GM18499 (cell line): ENCODE results near the gene COMTD1.

Source experiments
- ATAC-seq: cut with Tn5 transposase; IDR thresholded peaks from one replicate; pipeline ENCODE4 v1.9.1; 2021; ENCODE audit warnings: moderate number of reproducible peaks; ENCODE audit not compliant: insufficient read depth, unreplicated experiment

The COMTD1 gene

DNA sequence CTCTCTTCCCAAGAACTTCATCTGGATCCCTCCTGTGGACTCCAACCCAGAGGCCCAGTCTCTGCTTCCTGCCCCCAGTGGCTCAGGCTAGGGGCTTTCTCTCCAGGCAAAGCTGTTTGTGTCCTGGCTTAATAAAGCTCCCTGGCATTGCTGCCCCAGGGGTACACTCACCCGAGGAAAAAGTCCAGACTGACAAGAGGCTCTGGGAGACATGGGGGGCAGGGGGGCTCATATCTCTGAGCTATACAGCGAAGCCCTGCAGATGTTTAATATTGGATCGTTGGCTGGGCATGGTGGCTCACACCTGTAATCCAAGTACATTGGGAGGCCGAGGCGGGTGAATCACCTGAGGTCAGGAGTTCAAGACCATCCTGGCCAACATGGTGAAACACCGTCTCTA is 10.7 kb upstream of the COMTD1 start:
- ATAC-seq, result no peak

DNA sequence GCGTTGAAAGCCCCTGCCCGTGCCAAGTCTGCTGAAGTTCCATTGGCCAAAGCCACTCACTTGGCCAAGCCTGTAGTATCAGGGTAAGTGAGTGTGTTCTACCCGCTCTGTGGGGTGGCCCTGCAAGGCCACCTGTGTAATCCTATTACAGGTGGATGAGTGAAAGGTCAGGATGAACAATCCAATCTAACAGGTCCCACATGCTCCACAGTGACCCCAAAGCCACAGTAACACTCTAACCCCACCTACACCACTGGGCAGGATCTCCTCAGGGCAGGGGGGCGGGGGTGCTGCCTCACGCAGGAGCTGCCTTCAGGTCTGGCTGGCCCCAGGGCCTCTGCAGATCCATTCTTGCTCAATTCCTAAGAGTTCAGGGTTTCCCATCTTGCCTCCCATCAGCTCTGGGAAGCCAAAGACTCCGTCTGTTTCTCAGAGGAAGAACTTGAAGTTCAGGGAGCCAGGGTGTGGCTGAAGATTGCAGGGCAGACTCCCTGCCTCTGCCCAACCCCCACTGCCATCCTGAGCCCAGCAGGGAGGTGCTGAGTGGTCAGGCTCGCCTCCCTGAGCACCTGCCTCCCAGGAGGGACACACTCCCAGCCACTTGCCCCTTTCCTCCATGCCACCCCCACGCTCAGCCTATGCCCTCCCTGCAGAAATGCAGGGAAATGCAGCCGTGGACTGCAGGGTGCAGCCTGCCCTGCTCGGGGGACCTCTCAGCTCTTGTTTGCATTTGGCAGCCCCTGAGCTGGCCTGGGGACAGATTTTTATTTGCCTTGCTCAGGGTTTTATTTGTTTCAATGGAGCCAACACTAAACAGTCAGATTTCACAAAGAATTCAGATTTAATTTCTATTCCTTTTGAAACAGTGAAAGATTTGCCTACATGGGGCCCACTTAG is 9.8 kb upstream of the COMTD1 start:
- no peak for ATAC-seq

DNA sequence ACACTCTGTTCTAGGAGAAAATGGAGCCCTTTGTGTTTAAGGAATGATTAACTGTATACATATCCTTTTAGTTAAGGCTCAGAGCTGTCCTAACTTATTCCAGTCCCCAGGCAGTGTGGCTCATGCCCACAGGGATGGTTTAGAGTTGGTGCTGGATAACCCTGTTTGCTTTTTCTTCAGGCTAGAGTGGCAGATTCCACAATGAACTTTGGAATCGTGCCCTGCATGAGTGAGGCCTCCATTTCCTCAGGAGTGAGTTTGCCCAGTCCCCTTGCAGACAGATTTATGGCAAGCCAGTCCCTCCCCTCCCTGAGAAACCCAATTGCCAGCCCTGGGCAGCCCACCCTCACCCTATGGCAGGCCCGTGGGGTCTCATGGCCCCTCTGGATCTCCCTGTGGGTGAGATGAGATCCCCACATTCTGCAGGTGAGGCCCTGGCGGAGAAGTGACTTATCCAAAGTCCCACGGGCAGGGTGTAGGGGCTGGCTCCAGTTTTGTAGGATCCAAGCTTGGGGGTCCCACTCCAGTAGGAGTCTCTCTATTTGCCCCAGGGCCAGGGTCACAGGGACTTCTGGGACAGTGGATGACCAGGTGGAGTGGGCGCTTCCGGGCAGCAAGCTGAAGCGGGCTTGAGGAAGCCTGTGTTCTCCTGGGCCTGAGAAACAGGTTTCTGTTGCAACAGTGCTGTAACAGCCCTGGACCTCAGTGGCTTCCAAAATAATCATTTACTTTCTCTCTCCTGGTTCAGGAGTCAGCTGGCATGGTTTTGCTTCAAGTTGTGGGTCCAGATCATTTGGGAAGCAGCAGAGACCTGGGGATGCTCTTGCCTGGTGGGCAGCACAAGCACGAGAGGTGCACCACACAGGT is 9.0 kb upstream of the COMTD1 start:
- ATAC-seq, result no peak

DNA sequence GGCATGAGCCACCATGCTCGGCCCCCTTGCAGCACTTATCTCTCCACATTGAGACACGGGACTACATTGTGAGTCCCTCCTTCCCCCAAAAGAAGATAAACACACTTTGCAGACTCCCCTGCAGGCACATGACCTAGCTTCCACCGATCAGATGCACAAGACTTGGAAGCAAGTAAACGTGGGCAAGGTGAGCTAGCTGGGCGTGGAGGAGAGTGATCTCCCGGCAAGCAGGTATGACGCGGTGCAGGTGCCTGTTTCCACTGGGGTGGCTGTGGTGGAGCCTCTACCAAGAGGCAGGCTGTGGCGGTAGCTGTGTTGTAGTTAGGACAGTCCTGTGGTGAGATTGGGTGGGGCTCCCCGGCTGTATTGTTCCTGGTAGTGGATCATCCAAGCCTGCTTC is 7.7 kb upstream of the COMTD1 start:
- ATAC-seq, result no peak

DNA sequence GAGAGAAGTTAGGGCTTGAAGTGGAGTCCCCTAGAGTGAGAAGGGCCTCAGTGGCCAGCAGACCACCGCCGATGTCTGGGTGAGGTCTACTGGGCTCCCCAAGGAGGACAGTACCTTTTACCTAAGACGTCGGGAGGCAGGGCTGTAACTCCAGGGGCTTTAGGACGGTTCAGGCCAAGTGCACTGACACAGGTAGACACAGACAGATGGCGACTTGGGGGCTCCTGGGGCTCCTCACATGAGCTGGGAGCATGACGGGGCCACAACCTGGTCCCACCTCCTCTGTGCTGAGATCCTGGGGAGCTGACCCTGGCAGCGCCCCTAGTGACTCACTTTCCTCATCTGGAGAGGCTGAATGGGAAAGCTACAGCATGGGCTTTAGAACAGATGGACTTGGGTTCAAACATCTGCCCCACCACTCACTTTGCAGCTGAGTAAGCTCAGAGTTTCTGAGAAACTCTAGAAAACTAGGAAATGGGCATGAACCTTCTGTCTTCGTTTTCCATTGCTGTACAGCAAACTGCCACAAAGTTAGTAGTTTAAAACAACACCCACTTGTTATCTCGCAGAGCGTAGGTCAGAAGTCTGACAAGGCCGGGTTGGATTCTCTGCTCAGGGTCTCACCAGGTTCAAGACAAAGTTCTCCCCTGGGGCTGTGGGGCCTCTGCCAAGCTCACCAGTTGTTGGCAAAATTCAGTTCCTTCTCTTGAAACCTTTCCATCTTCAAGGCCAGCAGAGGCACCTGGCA is 4.7 kb upstream of the COMTD1 start:
- ATAC-seq, result no peak

DNA sequence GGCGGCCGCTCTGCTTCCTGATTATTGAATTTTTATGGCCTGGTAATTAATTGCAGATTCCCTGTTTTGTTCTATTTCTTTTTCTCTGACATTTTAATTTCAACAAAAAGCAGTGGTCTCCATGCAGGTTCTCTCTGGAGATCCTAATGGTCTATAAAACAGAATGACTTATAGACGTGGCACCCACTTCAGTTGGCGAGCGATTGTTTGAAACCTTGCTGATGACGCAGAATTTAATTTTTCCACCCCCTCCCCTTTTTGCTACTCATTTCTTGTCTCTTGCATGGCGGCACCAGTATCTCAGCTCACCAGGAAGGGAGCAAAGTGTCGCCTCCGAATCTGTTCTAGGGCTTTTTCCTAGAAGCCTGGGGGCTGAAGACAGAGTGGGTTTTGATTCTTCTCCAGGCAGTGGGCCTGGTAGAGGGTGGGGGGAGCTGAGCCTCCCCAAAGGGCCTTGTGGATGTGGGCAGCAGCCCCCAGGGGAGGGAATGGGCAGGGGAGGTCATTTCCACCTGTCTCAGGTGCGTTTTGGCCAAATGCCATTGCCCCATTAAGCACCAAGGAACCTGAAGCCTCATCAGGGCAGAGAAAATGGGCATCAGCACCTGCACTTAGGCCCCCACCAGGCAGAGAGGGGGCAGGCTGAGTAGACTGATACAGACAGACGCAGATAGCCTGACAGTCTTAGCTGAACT is 3.5 kb upstream of the COMTD1 start:
- no peak for ATAC-seq

DNA sequence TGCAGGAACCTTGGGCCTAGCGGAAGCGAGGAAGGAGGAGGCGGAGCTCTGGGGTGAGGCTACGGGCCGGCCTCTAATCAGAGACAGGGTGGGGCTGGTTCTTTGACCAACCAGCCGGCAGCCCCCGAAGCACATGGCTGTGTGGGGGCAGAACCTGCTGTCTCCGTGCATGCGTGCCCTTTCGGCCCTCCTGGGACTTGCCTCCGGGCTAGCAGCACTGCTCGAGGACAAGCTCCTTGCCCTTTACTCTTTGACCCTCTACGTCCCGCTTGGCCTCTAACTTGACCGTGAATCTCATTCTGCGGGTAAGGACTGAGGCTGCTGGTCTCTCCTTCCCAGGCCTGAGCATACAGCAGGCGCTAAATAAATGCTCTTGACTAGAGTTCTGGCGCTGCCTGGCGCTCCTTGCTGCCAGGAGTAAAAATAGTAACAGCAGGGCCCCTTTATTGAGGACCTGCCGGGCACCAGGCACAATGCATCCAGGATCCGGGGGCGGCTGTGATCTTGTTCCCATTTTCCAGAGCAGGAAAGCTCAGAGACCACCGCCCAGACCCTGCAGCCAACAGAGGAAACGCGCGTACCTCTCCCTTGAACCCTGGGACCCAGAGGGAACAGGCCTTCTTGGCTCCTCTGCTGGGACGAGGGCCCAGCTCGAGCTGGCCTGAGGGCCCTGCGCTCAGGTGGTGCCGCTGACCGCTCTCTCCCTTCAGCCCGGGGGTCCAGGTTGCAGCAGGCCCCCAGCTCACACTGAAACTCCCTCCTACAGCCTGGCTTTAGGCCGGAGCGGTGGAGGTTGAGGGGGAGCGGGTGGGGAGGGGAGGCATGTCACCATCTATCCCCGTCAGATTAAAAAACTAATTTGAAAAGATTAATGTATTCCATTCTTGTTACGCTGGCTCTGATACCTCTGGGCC is 2.7 kb upstream of the COMTD1 start:
- ATAC-seq, result no peak

DNA sequence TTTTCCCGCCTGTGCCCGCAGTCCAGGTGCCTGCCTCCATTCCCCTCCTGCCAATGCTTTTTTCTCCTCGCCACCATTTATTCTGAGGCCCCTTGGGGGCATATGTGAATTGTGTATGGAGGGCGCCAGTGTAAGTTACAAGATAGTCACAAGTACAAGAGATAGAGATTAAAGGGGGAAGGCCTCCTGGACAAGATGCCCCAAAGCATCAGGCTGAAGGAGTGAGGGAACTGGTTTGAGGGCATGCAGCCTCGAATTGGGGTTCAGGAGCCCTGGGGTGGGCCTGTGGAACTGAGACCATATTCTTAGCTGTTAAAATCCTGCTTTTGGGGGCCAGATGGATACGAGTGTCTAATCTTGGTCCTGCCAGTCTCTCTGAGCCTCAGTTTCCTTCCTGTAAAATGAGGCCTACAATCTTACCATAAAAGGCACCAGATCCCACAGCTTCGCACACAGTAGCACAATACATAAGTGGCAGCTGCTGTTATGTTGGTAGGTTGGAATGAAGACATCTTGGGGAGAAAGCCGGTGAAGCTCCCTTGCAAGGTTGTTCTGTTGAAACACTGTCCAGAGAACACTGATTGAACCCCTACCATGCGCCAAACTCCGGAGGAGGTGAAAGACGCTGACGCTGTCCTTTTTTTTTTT is 545 bp upstream of the COMTD1 start:
- ATAC-seq, result no peak

DNA sequence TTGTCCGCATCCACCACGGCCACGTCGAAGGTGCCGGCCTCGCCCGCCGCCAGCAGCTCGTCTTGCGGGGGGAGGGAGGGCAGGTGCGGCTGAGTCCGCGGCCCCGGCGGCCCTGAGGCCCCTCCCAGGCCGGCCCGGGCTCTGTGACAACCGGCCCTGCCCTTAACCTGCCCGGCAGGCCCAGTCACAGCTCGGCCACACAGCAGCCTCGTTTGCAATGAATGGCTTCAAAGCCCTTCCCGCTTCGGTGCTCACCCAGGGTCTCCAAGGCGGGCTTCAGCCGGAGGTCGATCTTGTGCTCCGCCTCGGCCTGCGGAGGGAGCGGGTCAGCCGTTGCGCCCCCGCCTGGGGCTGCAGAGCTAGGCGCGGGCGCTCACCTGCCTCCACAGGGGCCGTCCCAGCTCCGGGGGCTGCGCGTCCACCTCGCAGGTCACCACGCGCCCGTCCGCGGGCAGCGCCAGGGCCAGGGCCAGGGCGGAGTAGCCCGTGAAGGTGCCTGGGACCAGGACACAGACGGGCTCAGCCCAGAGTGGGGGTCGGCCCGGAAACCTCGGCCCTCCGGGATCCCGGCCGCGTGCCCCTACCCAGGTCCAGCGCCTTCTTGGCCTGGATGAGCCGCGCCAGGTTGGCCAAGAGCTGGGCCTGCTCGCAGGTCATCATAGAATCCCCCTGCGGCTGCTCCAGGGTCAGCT is 928 bp downstream of the COMTD1 start:
- no peak for ATAC-seq

DNA sequence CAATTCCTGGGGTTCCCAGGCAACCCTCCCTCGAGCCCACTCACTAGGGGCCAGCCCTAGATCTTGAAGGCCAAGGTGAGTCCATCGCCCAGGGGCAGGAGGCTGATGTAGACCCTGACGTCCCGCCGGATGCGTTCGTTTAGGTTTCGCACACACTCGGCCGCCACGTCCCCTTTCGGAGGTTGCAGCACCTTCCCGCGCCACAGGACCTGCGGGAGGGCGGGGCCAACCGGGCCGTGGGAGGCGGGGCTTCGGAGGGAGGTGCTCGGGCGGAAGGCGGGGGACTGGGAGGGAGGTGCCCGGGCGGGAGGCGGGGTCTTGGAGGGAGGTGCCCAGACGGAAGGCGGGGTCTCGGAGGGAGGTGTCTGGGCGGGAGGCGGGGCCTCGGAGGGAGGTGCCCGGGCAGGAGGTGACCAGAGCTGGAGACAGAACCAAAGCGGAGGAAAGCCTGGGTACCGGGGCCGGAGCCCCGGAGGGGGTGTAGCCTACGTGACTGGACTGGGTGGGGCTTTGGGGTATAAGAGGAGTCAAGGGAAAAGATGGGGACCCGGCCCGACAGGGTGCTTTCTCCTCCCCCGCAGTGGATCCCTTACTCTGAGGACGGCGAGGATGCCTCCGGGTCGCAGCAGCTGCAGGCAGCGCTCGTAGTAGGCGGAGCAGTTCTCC is 1.6 kb downstream of the COMTD1 start:
- ATAC-seq, result no peak

DNA sequence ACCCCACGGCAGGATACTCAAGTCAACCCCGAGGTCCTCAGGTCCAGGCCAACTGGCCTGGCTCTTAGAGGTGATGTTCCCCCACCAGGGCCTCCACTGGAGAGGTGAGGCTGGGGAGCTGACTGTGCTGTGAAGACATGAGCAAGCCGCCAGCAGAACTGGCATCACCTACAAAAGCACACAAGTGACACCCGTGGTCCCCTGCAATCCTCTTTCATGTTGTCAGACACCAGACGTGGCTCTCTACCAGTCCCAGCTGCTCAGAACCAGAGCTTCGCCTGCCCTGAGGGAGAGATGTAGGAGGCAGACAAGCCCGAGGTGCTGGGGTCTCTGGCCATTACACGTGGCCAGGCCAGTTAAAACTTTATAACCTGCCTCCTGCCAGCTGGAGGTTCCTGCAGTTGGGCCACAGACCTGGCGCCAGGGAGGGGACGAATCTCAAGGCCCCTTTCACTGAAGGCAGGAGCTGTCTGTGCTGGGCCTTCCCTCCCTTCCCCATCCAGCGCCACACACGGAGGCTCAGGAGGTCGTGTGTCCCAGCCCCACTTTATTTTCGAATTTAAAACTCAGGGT is 2.2 kb downstream of the COMTD1 start:
- ATAC-seq, result no peak

DNA sequence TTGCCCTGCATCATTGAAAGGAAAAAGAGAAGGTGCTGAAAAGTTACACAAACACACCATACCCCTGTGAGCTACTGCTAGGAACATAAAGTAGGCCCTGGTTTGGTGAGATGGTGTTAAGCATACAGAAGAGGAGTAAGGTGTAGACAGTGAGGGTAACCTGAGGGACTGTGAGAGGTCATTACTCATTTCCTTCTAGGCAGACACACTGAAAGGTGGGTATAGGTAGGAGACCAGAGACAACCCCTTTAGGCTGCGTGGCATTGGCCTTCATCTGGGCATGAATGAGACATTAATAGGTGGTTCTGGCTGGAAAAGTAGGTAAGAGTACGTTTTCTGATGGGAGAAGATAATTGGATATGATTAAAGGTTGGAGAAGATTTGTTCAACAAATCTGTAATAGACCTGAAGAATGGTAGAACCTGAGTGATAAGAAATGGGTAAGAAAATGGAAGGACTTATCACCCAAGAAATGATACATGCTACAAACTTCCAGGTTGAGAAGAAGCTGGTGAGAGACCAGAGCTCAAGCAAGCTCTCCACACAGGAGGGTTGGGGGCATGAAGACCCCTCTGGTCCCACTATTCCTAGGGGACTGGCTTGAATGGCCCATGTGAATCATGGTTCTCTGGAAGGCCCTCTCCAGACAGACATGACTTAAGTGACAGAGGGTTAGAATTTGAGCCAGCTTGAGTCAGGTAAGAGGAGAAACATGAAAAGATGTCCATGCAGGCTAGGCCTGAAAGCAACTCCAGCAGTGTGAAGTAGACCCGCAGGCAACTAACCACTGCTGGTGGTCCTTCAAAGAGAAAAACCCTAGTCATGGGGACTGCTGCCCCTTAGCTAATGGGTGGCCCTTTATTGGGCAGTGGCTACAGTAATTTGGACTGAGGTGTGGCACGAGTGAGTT is 3.8 kb downstream of the COMTD1 start:
- ATAC-seq, result no peak

DNA sequence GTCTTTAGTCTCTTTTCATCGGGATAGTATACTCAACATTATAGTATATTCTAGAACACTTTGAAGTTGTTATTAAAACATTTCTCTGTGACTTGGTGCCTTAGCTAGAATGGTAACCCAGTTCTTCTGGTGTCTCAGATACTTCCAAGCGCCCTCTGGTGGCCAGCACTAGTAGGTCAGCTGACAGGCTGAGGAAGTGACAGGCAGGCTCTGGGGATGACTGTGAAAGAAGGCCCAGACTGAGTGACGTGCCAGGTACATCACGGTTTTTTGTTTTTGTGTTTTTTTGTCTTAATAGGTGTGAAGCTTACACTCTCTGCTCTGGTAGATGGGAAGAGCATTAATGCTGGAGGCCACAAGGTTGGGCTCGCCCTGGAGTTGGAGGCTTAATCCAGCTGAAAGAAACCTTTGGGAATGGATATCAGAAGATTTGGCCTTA is 5.1 kb downstream of the COMTD1 start:
- ATAC-seq, result peak; percentile 31

DNA sequence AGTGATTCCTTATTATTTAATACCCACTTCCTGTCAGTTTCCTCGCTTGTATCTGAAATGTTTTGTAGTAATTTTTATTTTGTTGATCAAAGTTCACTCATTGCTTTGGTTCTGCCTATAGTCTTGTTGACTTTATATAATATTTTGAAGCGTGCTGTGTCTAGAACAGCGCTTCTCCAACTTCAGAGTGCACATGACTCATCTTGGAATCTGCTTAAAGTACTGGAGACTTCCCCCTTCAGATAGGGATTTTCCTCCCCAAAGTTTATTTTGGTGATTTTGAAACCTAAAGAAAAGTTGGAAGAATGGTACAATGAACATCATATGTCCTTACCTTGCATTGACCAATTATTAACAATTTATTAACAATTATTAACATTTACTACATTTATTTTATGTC is 5.8 kb downstream of the COMTD1 start:
- no peak for ATAC-seq

DNA sequence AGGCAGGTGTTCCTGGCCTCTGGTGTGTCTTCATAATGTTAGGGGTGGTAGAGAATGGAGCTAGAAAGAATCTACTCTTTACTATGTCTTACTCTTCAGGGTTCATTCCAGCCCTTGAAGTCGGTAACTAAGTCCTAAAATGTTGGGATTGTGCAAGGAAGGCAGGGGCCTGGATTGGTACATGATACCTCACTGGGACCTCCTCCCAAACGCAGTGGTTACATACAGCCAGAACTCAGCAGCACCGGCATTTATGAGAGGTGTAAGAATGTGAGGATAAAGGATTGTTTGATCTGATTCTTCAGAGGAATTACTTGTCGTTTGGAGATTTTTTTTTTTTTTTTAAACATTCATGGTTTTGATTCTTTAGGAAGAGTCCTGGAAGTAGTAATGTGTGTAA is 6.9 kb downstream of the COMTD1 start:
- no peak for ATAC-seq

DNA sequence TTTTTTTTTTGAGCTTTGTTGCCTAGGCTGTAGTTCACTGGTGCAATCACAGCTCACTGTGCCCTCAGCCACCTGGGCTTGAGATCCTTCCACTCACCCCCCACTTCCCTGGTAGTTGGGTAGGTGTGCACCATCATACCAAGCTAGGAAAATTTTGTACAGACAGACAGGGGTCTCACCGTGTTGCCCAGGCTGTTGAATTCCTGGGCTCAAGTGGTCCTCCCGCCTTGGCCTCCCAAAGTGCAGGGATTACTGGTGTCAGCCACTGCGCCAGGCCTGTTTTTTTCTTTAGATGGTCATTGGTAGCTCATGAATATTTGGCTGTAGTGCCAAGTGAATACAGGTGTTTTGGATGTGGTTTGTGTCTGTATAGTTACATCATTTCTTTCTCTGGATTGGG is 7.5 kb downstream of the COMTD1 start:
- no peak for ATAC-seq
